Hematopoietic multipotent progenitor cell (in vitro differentiated cells): ENCODE results near the gene PREP. TPM values are rescaled to one million over a fixed set of nuclear protein-coding genes. Genes with fewer than 3 reads are reported as not detected.
"Not testable (repeated sequence)": the region's sequence is repeated elsewhere in the genome, so short reads cannot be mapped to it uniquely, and the experiment has no call there.

Experiments used
- DNase-seq, 3 donors: peaks; one replicate each; pipeline ENCODE4 v3.0.0-alpha.2; 2011 to 2015; ENCODE audit warnings: low read depth in 2 of 3, low spot score in 2 of 3
- total RNA-seq: library from RNA; depleted of rRNA; stranded (reverse); fragments of >200 nt; gene quantifications from one replicate; pipeline ENCODE4 v1.2.3, GENCODE V29; 2012

PREP gene
- total RNA-seq, 1 donor, result 14.8 TPM

GRCh38 chr6:105276374-105276773, 126.5 kb downstream of the PREP start:
- DNase-seq, result no peak

GRCh38 chr6:105275542-105275941, 127.3 kb downstream of the PREP start:
- DNase-seq, result no peak

- DNase-seq, result no peak
These were observed 128.2 kb downstream of the PREP start for GRCh38 chr6:105274678-105275077.

GRCh38 chr6:105273589-105273988, 129.3 kb downstream of the PREP start:
- no peak for DNase-seq

- DNase-seq, result no peak
These were observed 130.1 kb downstream of the PREP start for GRCh38 chr6:105272786-105273185.

- no peak for DNase-seq
These were observed 132.4 kb downstream of the PREP start for GRCh38 chr6:105270511-105270910.

GRCh38 chr6:105269390-105269789, 133.5 kb downstream of the PREP start:
- no peak for DNase-seq

GRCh38 chr6:105263685-105264610, 138.9 kb downstream of the PREP start:
- no peak for DNase-seq

GRCh38 chr6:105259913-105260889, 142.7 kb downstream of the PREP start:
- no peak for DNase-seq

- no peak for DNase-seq
These were observed 144.1 kb downstream of the PREP start for GRCh38 chr6:105258816-105259215.

- DNase-seq, result no peak
These were observed 145.5 kb downstream of the PREP start for GRCh38 chr6:105257340-105257739.

- DNase-seq, result no peak
These were observed 146.3 kb downstream of the PREP start for GRCh38 chr6:105256619-105257018.

- no peak for DNase-seq
These were observed 149.1 kb downstream of the PREP start for GRCh38 chr6:105253787-105254186.

GRCh38 chr6:105251689-105252088, 151.2 kb downstream of the PREP start:
- DNase-seq, result no peak

GRCh38 chr6:105250533-105250932, 152.3 kb downstream of the PREP start:
- no peak for DNase-seq

- DNase-seq, result no peak
These were observed 159.4 kb downstream of the PREP start for GRCh38 chr6:105243487-105243886.

- DNase-seq, result no peak
These were observed 167.7 kb downstream of the PREP start for GRCh38 chr6:105235155-105235554.

- not testable (repeated sequence) for DNase-seq
These were observed 171.1 kb downstream of the PREP start for GRCh38 chr6:105231771-105232170.
